Endothelial cell (in vitro differentiated cells): ENCODE data around the gene IQSEC1. TPM values are rescaled to one million over a fixed set of nuclear protein-coding genes. Genes with fewer than 3 reads are reported as not detected.
"Not testable (repeated sequence)": the region's sequence is repeated elsewhere in the genome, so short reads cannot be mapped to it uniquely, and the experiment has no call there.

ENCODE experiments used
- DNase-seq: peaks from one replicate; pipeline ENCODE4 v3.0.0; 2021; ENCODE audit warnings: low spot score
- H3K27ac Mint-ChIP-seq: one replicate; pipeline ENCODE4 v1.8.0; 2021; ENCODE audit warnings: mixed read lengths, inconsistent platforms; ENCODE audit not compliant: unreplicated experiment
- H3K27me3 Mint-ChIP-seq: one replicate; pipeline ENCODE4 v1.8.0; 2021; ENCODE audit warnings: mild to moderate bottlenecking, moderate library complexity, mixed read lengths, inconsistent platforms; ENCODE audit not compliant: unreplicated experiment
- H3K36me3 Mint-ChIP-seq: one replicate; pipeline ENCODE4 v1.8.0; 2021; ENCODE audit warnings: mild to moderate bottlenecking, low read depth, mixed read lengths, inconsistent platforms; ENCODE audit not compliant: unreplicated experiment
- H3K4me1 Mint-ChIP-seq: one replicate; pipeline ENCODE4 v1.8.0; 2021; ENCODE audit warnings: mild to moderate bottlenecking, mixed read lengths, inconsistent platforms; ENCODE audit not compliant: unreplicated experiment
- H3K4me3 Mint-ChIP-seq: one replicate; pipeline ENCODE4 v1.8.0; 2021; ENCODE audit warnings: mild to moderate bottlenecking, mixed read lengths, inconsistent platforms; ENCODE audit not compliant: unreplicated experiment
- H3K9me3 Mint-ChIP-seq: one replicate; pipeline ENCODE4 v1.8.0; 2021; ENCODE audit warnings: mixed read lengths, inconsistent platforms; ENCODE audit not compliant: unreplicated experiment
- CTCF ChIP-seq: fragments of 200-600 bp; sonication (generic); IDR thresholded peaks from one replicate; pipeline ENCODE4 v1.5.0; 2021; ENCODE audit warnings: antibody characterized with exemption; ENCODE audit not compliant: unreplicated experiment
- total RNA-seq: library from RNA; stranded (reverse); fragmentation: NEBNext Ultra II Directional; extraction: Animal tissue kit (Norgen Biotek cat#: 25700); gene quantifications from one replicate; pipeline ENCODE4 v1.2.1, GENCODE V29; 2021; ENCODE audit not compliant: unreplicated experiment

IQSEC1 gene
- total RNA-seq, 1 donor from 2014 or later = 75.3 TPM

- no peaks in the 10 kb centered on the region for H3K36me3 Mint-ChIP-seq
Observed at GRCh38 chr3:12882336-12883310, 190.6 kb downstream of the IQSEC1 start.

GRCh38 chr3:12881858-12882257, 191.4 kb downstream of the IQSEC1 start:
- not testable (repeated sequence) for H3K4me3 Mint-ChIP-seq, DNase-seq, H3K4me1 Mint-ChIP-seq, H3K36me3 Mint-ChIP-seq, H3K27me3 Mint-ChIP-seq, H3K9me3 Mint-ChIP-seq, H3K27ac Mint-ChIP-seq

More at GRCh38 chr3:12882336-12883310, 190.6 kb downstream of the IQSEC1 start:
- H3K4me3 Mint-ChIP-seq = no peak overlapping the region
- no peaks in the 10 kb centered on the region for H3K27me3 Mint-ChIP-seq
- peaks cover 5% of the 10 kb centered on the region for H3K4me1 Mint-ChIP-seq
- no peak overlapping the region for H3K27ac Mint-ChIP-seq
- no peaks in the 10 kb centered on the region for H3K9me3 Mint-ChIP-seq
- no peak for DNase-seq
- TF ChIP-seq CTCF = no peak

GRCh38 chr3:12879191-12879815, 193.9 kb downstream of the IQSEC1 start:
- peaks cover 14% of the 10 kb centered on the region for H3K4me1 Mint-ChIP-seq

GRCh38 chr3:12878758-12879157, 194.5 kb downstream of the IQSEC1 start:
- Mint-ChIP-seq H3K4me1 (peaks cover 14% of the 10 kb centered on the region), H3K27me3 (peaks cover 12% of the 10 kb centered on the region)
- not testable (repeated sequence) for DNase-seq, H3K36me3 Mint-ChIP-seq, H3K9me3 Mint-ChIP-seq, H3K27ac Mint-ChIP-seq, H3K4me3 Mint-ChIP-seq

More at GRCh38 chr3:12879191-12879815, 193.9 kb downstream of the IQSEC1 start:
- H3K4me3 Mint-ChIP-seq = no peak overlapping the region
- no peak for DNase-seq
- no peaks in the 10 kb centered on the region for H3K36me3 Mint-ChIP-seq
- peaks cover 9% of the 10 kb centered on the region for H3K27me3 Mint-ChIP-seq
- no peak overlapping the region for H3K27ac Mint-ChIP-seq
- H3K9me3 Mint-ChIP-seq = no peaks in the 10 kb centered on the region
- TF ChIP-seq CTCF = no peak

- no peaks in the 10 kb centered on the region for H3K9me3 Mint-ChIP-seq
- peaks cover 14% of the 10 kb centered on the region for H3K27me3 Mint-ChIP-seq
- no peak for DNase-seq
- H3K4me3 Mint-ChIP-seq = no peak overlapping the region
- peaks cover 14% of the 10 kb centered on the region for H3K4me1 Mint-ChIP-seq
- no peaks in the 10 kb centered on the region for H3K36me3 Mint-ChIP-seq
- TF ChIP-seq CTCF = no peak
- H3K27ac Mint-ChIP-seq = no peak overlapping the region
Observed at GRCh38 chr3:12878141-12878574, 195.1 kb downstream of the IQSEC1 start.

GRCh38 chr3:12877040-12877439, 196.2 kb downstream of the IQSEC1 start:
- Mint-ChIP-seq H3K4me1 (peaks cover 14% of the 10 kb centered on the region), H3K27me3 (peaks cover 14% of the 10 kb centered on the region), H3K36me3 (no peaks in the 10 kb centered on the region), H3K4me3 (no peak overlapping the region), H3K9me3 (no peaks in the 10 kb centered on the region), H3K27ac (peak overlapping the region; percentile 30)
- TF ChIP-seq CTCF = no peak
- DNase-seq = no peak
